Heart left ventricle (tissue), 16 donors: ENCODE measurements around the gene ADGRG2. TPM values are rescaled to one million over a fixed set of nuclear protein-coding genes. Genes with fewer than 3 reads are reported as not detected.
A peak's percentile ranks its signal among the peaks of the same experiment; 100 is the strongest.
"Not testable (repeated sequence)": the region's sequence is repeated elsewhere in the genome, so short reads cannot be mapped to it uniquely, and the experiment has no call there.

Source experiments
- ATAC-seq, 4 donors: fragments of 200-7000 bp; cut with Tn5 transposase; one replicate each; pipeline ENCODE4 v1.9.1; 2020 to 2022; ENCODE audit warnings: moderate library complexity in 4 of 4, mild to moderate bottlenecking in 3 of 4, moderate number of reproducible peaks in 1 of 4
- DNase-seq, 5 donors: peaks; one replicate each; pipeline ENCODE4 v3.0.0-alpha.2; 2020
- H3K27ac ChIP-seq, 12 donors: fragments of 200-600 bp; sonication (generic) in 4 of 12; one replicate each; pipeline versions ENCODE4 v1.5.0 to v1.8.0; 2016 to 2022; ENCODE audit warnings: mild to moderate bottlenecking in 2 of 12
- H3K27me3 ChIP-seq, 9 donors: fragments of 200-600 bp; sonication (generic) in 2 of 9; one replicate each; pipeline versions ENCODE4 v1.5.1 to v1.8.0; 2016 to 2022; ENCODE audit warnings: mild to moderate bottlenecking in 3 of 9
- H3K36me3 ChIP-seq, 9 donors: fragments of 200-600 bp; sonication (generic) in 2 of 9; one replicate each; pipeline versions ENCODE4 v1.5.0 to v1.8.0; 2018 to 2022; ENCODE audit warnings: mild to moderate bottlenecking in 2 of 9
- H3K4me1 ChIP-seq, 12 donors: fragments of 200-600 bp; sonication (generic) in 4 of 12; one replicate each; pipeline versions ENCODE4 v1.5.0 to v1.8.0; 2016 to 2022; ENCODE audit warnings: mild to moderate bottlenecking in 3 of 12
- H3K4me3 ChIP-seq, 12 donors: fragments of 200-600 bp; sonication (generic) in 4 of 12; one replicate each; pipeline versions ENCODE4 v1.5.0 to v1.8.0; 2017 to 2022; ENCODE audit warnings: mild to moderate bottlenecking in 9 of 12, moderate library complexity in 4 of 12
- H3K9me3 ChIP-seq, 12 donors: fragments of 200-600 bp; sonication (generic) in 4 of 12; one replicate each; pipeline versions ENCODE4 v1.5.0 to v1.8.0; 2016 to 2022; ENCODE audit warnings: mild to moderate bottlenecking in 1 of 12
- CTCF ChIP-seq, 12 donors: fragments of 200-600 bp; sonication (generic) in 4 of 12; IDR thresholded peaks; one replicate each; pipeline versions ENCODE4 v1.5.0 to v1.8.0; 2018 to 2022; ENCODE audit warnings: antibody characterized with exemption in 12 of 12, mild to moderate bottlenecking in 5 of 12
- POLR2A ChIP-seq, 2 donors: fragments of 450-650 bp; IDR thresholded peaks; one replicate each; pipeline ENCODE4 v1.6.1; 2017; ENCODE audit warnings: antibody characterized with exemption in 2 of 2, mild to moderate bottlenecking in 2 of 2, moderate library complexity in 2 of 2
- WGBS, 4 donors: extraction: QIAGEN DNeasy Blood & Tissue Kit in 2 of 4; methylation state at CpG; one replicate each; pipeline versions ENCODE4 v1.1.5 to v1.1.7; 2013 to 2018; 5-methylcytosine and 5-hydroxymethylcytosine counted together
- intact Hi-C, 10 donors: fragments of 100-400 bp; cut with DNase I; formaldehyde crosslinking; loops; one replicate each; pipeline versions ENCODE4 v1.11.1 to v1.14.2; 2022
- polyA plus RNA-seq, 2 donors: library from polyadenylated mRNA; stranded (reverse); fragments of 200-250 nt; gene quantifications; one replicate each; pipeline ENCODE4 v1.2.3, GENCODE V29; 2013
- total RNA-seq, 9 donors: library from RNA; depleted of rRNA in 2 of 9; stranded (reverse); fragments of >200 nt in 2 of 9; fragmentation: NEBNext Ultra II Directional in 3 of 9; extraction: Animal tissue kit (Norgen Biotek cat#: 25700) in 3 of 9; gene quantifications; one replicate each; pipeline versions ENCODE4 v1.1.0 to v1.2.4, GENCODE V29; 2016 to 2023
- donor health status: ischemic (EF 13 %, LVEDD 7.1; RV severe dilation, severe dysfunction).
- donor health status: healthy with polysubstance abuse.
- donor health status: DM: no; HTN: yes; CAD: no.
- donor health status: DM: no; HTN: no; CAD: no.
- donor health status: ischemic (EF 25% LVEDD 6.9; RV normal size, moderate dysfunction).
- donor health status: ischemic (EF 25% LVEDD 5.7; RV mildly dilated, moderate dysfunction).
- donor health status: healthy.
- donor health status: DM: yes; HTN: yes; CAD: no.
- donor health status: ischemic (EF 35%, LVEDD 5.7; RV mildly dilated, moderate dysfunction).
- donor health status: nonischemic (EF 11% LVEDD 7.7; RV severe dilation, severe dysfunction).
- donor health status: DM: yes; HTN: yes; CAD: no.
- donor health status: PGD.
- donor health status: ischemic (EF 29% LVEDD 5.4; RV normal size, mild dysfunction).
- donor health status: nonischemic (EF 23%, LVEDD 6.1; RV moderate dilation, normal function).

ADGRG2 gene
- total and polyA plus RNA-seq, 11 donors, result 0.15 to 1.2 (median 0.24) TPM; not detected in 1

DNA sequence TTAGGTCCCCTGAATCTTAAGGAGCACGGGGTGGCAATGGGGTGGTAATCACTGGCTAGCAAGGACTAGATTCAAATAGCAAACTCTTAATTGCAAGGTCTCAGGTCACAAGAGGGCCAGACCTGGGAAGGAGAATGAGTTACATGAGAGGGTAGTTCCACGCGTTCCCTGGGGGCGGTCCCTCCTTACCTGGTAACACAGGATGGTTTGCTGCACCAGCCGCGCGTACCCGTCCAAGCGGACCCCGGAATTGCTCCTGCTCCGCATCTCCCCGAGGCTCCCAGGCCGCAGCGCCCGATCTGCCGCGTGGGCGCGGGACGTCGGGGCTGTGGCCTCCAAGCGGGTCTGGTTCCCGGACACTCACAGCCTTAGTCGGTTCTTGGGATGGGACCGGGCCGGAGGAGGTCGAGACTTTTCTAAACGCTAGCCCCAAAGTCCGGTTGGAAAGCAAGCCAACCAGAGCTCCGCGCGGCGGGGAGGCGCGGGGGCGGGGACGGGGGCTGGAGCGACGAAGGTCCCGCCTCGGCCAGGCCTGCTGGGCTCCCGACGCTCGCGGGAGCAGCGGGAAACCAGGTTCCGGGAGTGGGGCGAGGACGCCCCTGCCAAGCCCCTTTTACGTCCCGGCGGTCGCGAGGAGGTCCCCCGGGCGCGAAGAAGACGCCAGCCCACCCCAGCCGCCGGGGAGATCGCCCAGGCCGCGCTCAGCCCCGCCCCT, 138.4 kb downstream of the ADGRG2 start, which contains the start of gene PHKA2:
TSS of gene PHKA2 (minus strand) at position 449 of the 715 bp plus-strand sequence. CDS start at position 267, 182 bp downstream.
- Histone ChIP-seq H3K9me3 (peaks cover 0 to 4% (median 0%) of the 10 kb centered on the region in 12 donors), H3K4me1 (peaks cover 0 to 16% (median 2%) of the 10 kb centered on the region in 12 donors), H3K4me3 (peak within 1 kb of the TSS; percentile 42 to 91 (median 77)), H3K36me3 (peaks cover 0 to 7% (median 0%) of the 10 kb centered on the region in 9 donors), H3K27me3 (peaks cover 0 to 15% (median 0%) of the 10 kb centered on the region in 9 donors), H3K27ac (peak within 1 kb of the TSS; percentile 84 to 97 (median 92))
- intact Hi-C loops, result loop anchor here in 1 of 10 donors (10.0 kb wide), 1 partner anchor 579 kb away; no protein-coding TSS in a partner anchor
- ATAC-seq (peak; percentile 32 to 81 (median 68)), DNase-seq (peak; percentile 54 to 75 (median 69))
- no peak for TF ChIP-seq POLR2A (IDR thresholded peaks at IDR 0.05)
- TF ChIP-seq CTCF (IDR thresholded peaks at IDR 0.05), result no peak
- 1 to 29% (median 5%) methylated on average over 31 to 64 of the region's 64 CpGs for WGBS, 4 donors

DNA sequence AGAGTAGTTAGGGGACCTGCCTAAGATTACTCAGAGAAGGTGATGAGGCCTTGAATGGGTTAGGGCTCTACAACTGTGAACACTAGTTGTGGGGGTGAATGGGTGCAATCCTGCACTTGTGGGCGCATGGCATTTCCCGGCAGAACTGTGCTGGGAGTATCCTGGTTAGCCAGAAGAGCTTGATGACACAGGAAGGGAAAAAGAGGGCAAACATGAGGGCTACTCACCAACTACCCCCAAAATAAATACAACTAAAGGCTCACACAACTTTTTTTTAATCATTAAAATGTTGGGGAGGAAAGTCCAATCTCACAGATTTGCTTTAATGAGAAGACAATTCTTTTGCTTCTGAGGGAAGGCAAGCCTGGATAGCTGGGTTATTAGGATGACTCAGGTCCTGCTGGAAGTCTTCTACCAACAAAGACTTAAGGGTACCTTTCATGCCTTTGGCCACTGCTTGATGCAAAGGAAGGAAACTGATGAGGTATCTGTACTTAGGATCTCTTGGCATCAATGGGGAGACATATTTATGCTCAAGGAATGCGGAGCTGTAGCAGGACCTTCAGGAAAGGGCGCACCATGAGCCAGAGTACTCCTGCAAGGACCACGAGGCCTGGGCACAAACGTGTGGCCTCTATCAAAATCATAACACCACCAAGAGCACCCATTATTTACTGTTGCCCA, 141.0 kb downstream of the ADGRG2 start:
- Histone ChIP-seq H3K9me3 (peaks cover 0 to 4% (median 0%) of the 10 kb centered on the region in 12 donors), H3K27me3 (peaks cover 0 to 15% (median 0%) of the 10 kb centered on the region in 9 donors), H3K36me3 (no peaks in the 10 kb centered on the region), H3K4me1 (peaks cover 0 to 16% (median 2%) of the 10 kb centered on the region in 12 donors), H3K27ac (peak overlapping the region in 6 of 12 donors; percentile 32 to 62 (median 48)), H3K4me3 (no peak overlapping the region)
- WGBS, 4 donors, result 61 to 77% (median 72%) methylated on average over 6 of the region's 6 CpGs
- intact Hi-C loops, result loop anchor here in 1 of 10 donors (10.0 kb wide), 1 partner anchor 576 kb away; no protein-coding TSS in a partner anchor
- TF ChIP-seq CTCF (IDR thresholded peaks at IDR 0.05), result no peak
- TF ChIP-seq POLR2A (IDR thresholded peaks at IDR 0.05), result no peak
- DNase-seq (no peak), ATAC-seq (no peak)

- 27 to 49% (median 39%) methylated on average over 6 of the region's 6 CpGs for WGBS, 4 donors
- not testable (repeated sequence) for DNase-seq, H3K9me3 ChIP-seq, H3K36me3 ChIP-seq, ATAC-seq
- Histone ChIP-seq H3K4me1 (peaks cover 0 to 13% (median under 1%) of the 10 kb centered on the region in 12 donors), H3K4me3 (peak overlapping the region in 1 of 12 donors; percentile 7), H3K27me3 (peaks cover 0 to 15% (median 0%) of the 10 kb centered on the region in 9 donors), H3K27ac (peak overlapping the region in 11 of 12 donors; percentile 18 to 69 (median 42))
- peak in 1 of 2 donors; percentile 11 for TF ChIP-seq POLR2A (IDR thresholded peaks at IDR 0.05)
- intact Hi-C loops, result loop anchor here in 1 of 10 donors (10.0 kb wide), 1 partner anchor 575 kb away; no protein-coding TSS in a partner anchor
Observed at GRCh38 chrX:18980262-18980661, 142.0 kb downstream of the ADGRG2 start.

DNA sequence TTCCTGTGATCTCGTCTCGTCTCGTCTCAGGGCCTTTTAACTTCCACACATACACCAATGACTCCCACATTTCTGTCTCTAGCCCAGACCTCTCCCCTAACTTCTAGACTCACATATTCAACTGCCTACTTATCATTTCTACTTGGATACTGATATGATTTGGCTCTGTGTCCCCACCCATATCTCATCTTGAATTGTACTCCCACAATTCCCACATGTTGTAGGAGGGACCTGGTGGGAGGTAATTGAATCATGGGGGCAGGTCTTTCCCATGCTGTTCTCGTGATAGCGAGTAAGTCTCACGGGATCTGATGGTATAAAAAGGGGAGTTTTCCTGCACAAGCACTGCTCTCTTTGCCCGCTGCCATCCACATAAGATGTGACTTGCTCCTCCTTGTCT, 147.3 kb downstream of the ADGRG2 start:
- Histone ChIP-seq H3K4me1 (peaks cover 0 to 12% (median 0%) of the 10 kb centered on the region in 12 donors), H3K4me3 (no peak overlapping the region), H3K36me3 (no peaks in the 10 kb centered on the region), H3K27ac (no peak overlapping the region), H3K9me3 (no peaks in the 10 kb centered on the region), H3K27me3 (no peaks in the 10 kb centered on the region)
- ATAC-seq, result no peak
- intact Hi-C loops, result no loop called here
- DNase-seq, result no peak
- TF ChIP-seq CTCF (IDR thresholded peaks at IDR 0.05), result no peak
- no peak for TF ChIP-seq POLR2A (IDR thresholded peaks at IDR 0.05)
- 85 to 96% (median 92%) methylated on average over 7 of the region's 7 CpGs for WGBS, 4 donors
